ENCODE results near the gene SUDS3.

Gene SUDS3

GRCh38 chr12:118375348-118375747 is 1.0 kb upstream of the SUDS3 start:
- Histone ChIP-seq H3K27ac (ENCODE audit: low read depth, low read length) (no peak overlapping the region), H3K4me2 (ENCODE audit: low read length) (no peak overlapping the region), H3K4ac (ENCODE audit: low read depth, low read length) (no peak overlapping the region), H3K23ac (ENCODE audit: low read length) (no peak overlapping the region), H3K18ac (ENCODE audit: low read length) (no peak overlapping the region), H3K9ac (ENCODE audit: low read length) (no peak overlapping the region), H3K27me3 (ENCODE audit: insufficient read depth, low read length, poor library complexity) (peaks cover 2% of the 10 kb centered on the region), H3K4me3 (ENCODE audit: low read length) (no peak overlapping the region), H2BK15ac (replicated peaks; ENCODE audit: low read depth) (no peak overlapping the region), H2AK5ac (ENCODE audit: low read length) (no peak overlapping the region), H4K8ac (ENCODE audit: low read depth, low read length) (no peak overlapping the region), H2BK5ac (ENCODE audit: low read length) (no peak overlapping the region), H3K79me1 (ENCODE audit: low read length) (peaks cover 8% of the 10 kb centered on the region), H3K36me3 (ENCODE audit: control insufficient read depth, insufficient read depth, low read length) (no peaks in the 10 kb centered on the region), H4K5ac (ENCODE audit: low read length) (no peak overlapping the region), H3K56ac (ENCODE audit: low read length) (no peak overlapping the region), H3K4me1 (ENCODE audit: control insufficient read depth, low read depth, low read length) (no peaks in the 10 kb centered on the region), H2BK120ac (ENCODE audit: low read depth, low read length) (no peak overlapping the region), H3K79me2 (ENCODE audit: control insufficient read depth, insufficient read depth, low read length) (peaks cover 14% of the 10 kb centered on the region)
- no CpG with 5 or more reads among the region's 10 CpGs for WGBS (ENCODE audit: extremely low coverage, insufficient coverage, low lambda C conversion rate)
- no peak for DNase-seq

- WGBS (ENCODE audit: extremely low coverage, insufficient coverage, low lambda C conversion rate), result 100% methylated on average over 3 of the region's 22 CpGs
- Histone ChIP-seq H3K27ac (ENCODE audit: low read depth, low read length) (no peak overlapping the region), H2BK120ac (ENCODE audit: low read depth, low read length) (no peak overlapping the region), H3K9ac (ENCODE audit: low read length) (peak overlapping the region; percentile 77), H3K36me3 (ENCODE audit: control insufficient read depth, insufficient read depth, low read length) (no peaks in the 10 kb centered on the region), H3K18ac (ENCODE audit: low read length) (peak overlapping the region; percentile 36), H3K4me2 (ENCODE audit: low read length) (peak overlapping the region; percentile 70), H3K4ac (ENCODE audit: low read depth, low read length) (no peak overlapping the region), H2BK5ac (ENCODE audit: low read length) (no peak overlapping the region), H3K79me2 (ENCODE audit: control insufficient read depth, insufficient read depth, low read length) (peaks cover 14% of the 10 kb centered on the region), H3K27me3 (ENCODE audit: insufficient read depth, low read length, poor library complexity) (no peaks in the 10 kb centered on the region), H3K4me3 (ENCODE audit: low read length) (peak overlapping the region; percentile 79), H3K56ac (ENCODE audit: low read length) (peak overlapping the region; percentile 96), H4K8ac (ENCODE audit: low read depth, low read length) (no peak overlapping the region), H2AK5ac (ENCODE audit: low read length) (no peak overlapping the region), H4K5ac (ENCODE audit: low read length) (no peak overlapping the region), H2BK15ac (replicated peaks; ENCODE audit: low read depth) (no peak overlapping the region), H3K79me1 (ENCODE audit: low read length) (peaks cover 8% of the 10 kb centered on the region), H3K23ac (ENCODE audit: low read length) (no peak overlapping the region), H3K4me1 (ENCODE audit: control insufficient read depth, low read depth, low read length) (no peaks in the 10 kb centered on the region)
- peak; percentile 23 for DNase-seq
These were observed 897 bp downstream of the SUDS3 start for GRCh38 chr12:118377021-118377883.

- H3K56ac ChIP-seq (ENCODE audit: low read length), result peak overlapping the region; percentile 96
- peak overlapping the region; percentile 70 for H3K4me2 ChIP-seq (ENCODE audit: low read length)
- peaks cover 14% of the 10 kb centered on the region for H3K79me2 ChIP-seq (ENCODE audit: control insufficient read depth, insufficient read depth, low read length)
- H4K5ac ChIP-seq (ENCODE audit: low read length), result no peak overlapping the region
- no peak overlapping the region for H3K27ac ChIP-seq (ENCODE audit: low read depth, low read length)
- H3K4me1 ChIP-seq (ENCODE audit: control insufficient read depth, low read depth, low read length), result no peaks in the 10 kb centered on the region
- peaks cover 8% of the 10 kb centered on the region for H3K79me1 ChIP-seq (ENCODE audit: low read length)
- no peak overlapping the region for H3K4ac ChIP-seq (ENCODE audit: low read depth, low read length)
- H3K4me3 ChIP-seq (ENCODE audit: low read length), result peak overlapping the region; percentile 22
- H3K23ac ChIP-seq (ENCODE audit: low read length), result no peak overlapping the region
- no peak overlapping the region for H2BK5ac ChIP-seq (ENCODE audit: low read length)
- no peaks in the 10 kb centered on the region for H3K36me3 ChIP-seq (ENCODE audit: control insufficient read depth, insufficient read depth, low read length)
- H2AK5ac ChIP-seq (ENCODE audit: low read length), result no peak overlapping the region
- H3K18ac ChIP-seq (ENCODE audit: low read length), result no peak overlapping the region
- H2BK15ac ChIP-seq (replicated peaks; ENCODE audit: low read depth), result no peak overlapping the region
- H4K8ac ChIP-seq (ENCODE audit: low read depth, low read length), result no peak overlapping the region
- no CpG with 5 or more reads among the region's 8 CpGs for WGBS (ENCODE audit: extremely low coverage, insufficient coverage, low lambda C conversion rate)
- H3K9ac ChIP-seq (ENCODE audit: low read length), result peak overlapping the region; percentile 77
- H2BK120ac ChIP-seq (ENCODE audit: low read depth, low read length), result no peak overlapping the region
- no peaks in the 10 kb centered on the region for H3K27me3 ChIP-seq (ENCODE audit: insufficient read depth, low read length, poor library complexity)
- peak; percentile 55 for DNase-seq
These were observed 1.6 kb downstream of the SUDS3 start for GRCh38 chr12:118377884-118378470.

- Histone ChIP-seq H4K5ac (ENCODE audit: low read length) (no peak overlapping the region), H3K4ac (ENCODE audit: low read depth, low read length) (no peak overlapping the region), H3K4me1 (ENCODE audit: control insufficient read depth, low read depth, low read length) (no peaks in the 10 kb centered on the region), H3K4me3 (ENCODE audit: low read length) (no peak overlapping the region), H3K27me3 (ENCODE audit: insufficient read depth, low read length, poor library complexity) (no peaks in the 10 kb centered on the region), H2BK15ac (replicated peaks; ENCODE audit: low read depth) (no peak overlapping the region), H3K56ac (ENCODE audit: low read length) (no peak overlapping the region), H4K8ac (ENCODE audit: low read depth, low read length) (no peak overlapping the region), H2BK5ac (ENCODE audit: low read length) (no peak overlapping the region), H3K79me2 (ENCODE audit: control insufficient read depth, insufficient read depth, low read length) (no peaks in the 10 kb centered on the region), H3K9ac (ENCODE audit: low read length) (no peak overlapping the region), H2AK5ac (ENCODE audit: low read length) (no peak overlapping the region), H3K4me2 (ENCODE audit: low read length) (no peak overlapping the region), H3K27ac (ENCODE audit: low read depth, low read length) (no peak overlapping the region), H3K36me3 (ENCODE audit: control insufficient read depth, insufficient read depth, low read length) (peaks cover 10% of the 10 kb centered on the region), H3K23ac (ENCODE audit: low read length) (no peak overlapping the region), H2BK120ac (ENCODE audit: low read depth, low read length) (no peak overlapping the region), H3K79me1 (ENCODE audit: low read length) (peaks cover 2% of the 10 kb centered on the region), H3K18ac (ENCODE audit: low read length) (no peak overlapping the region)
- DNase-seq, result no peak
- no CpG with 5 or more reads among the region's 2 CpGs for WGBS (ENCODE audit: extremely low coverage, insufficient coverage, low lambda C conversion rate)
These were observed 15.1 kb downstream of the SUDS3 start for GRCh38 chr12:118391424-118391823.

GRCh38 chr12:118391836-118392235 is 15.5 kb downstream of the SUDS3 start:
- Histone ChIP-seq H2BK15ac (replicated peaks; ENCODE audit: low read depth) (no peak overlapping the region), H3K36me3 (ENCODE audit: control insufficient read depth, insufficient read depth, low read length) (peaks cover 10% of the 10 kb centered on the region), H3K56ac (ENCODE audit: low read length) (no peak overlapping the region), H3K4ac (ENCODE audit: low read depth, low read length) (no peak overlapping the region), H3K4me1 (ENCODE audit: control insufficient read depth, low read depth, low read length) (no peaks in the 10 kb centered on the region), H3K23ac (ENCODE audit: low read length) (no peak overlapping the region), H4K5ac (ENCODE audit: low read length) (no peak overlapping the region), H2BK120ac (ENCODE audit: low read depth, low read length) (no peak overlapping the region), H4K8ac (ENCODE audit: low read depth, low read length) (no peak overlapping the region), H3K9ac (ENCODE audit: low read length) (no peak overlapping the region), H3K79me1 (ENCODE audit: low read length) (peaks cover 2% of the 10 kb centered on the region), H2BK5ac (ENCODE audit: low read length) (no peak overlapping the region), H3K4me3 (ENCODE audit: low read length) (no peak overlapping the region), H3K27me3 (ENCODE audit: insufficient read depth, low read length, poor library complexity) (no peaks in the 10 kb centered on the region), H3K18ac (ENCODE audit: low read length) (no peak overlapping the region), H3K27ac (ENCODE audit: low read depth, low read length) (no peak overlapping the region), H3K4me2 (ENCODE audit: low read length) (no peak overlapping the region), H3K79me2 (ENCODE audit: control insufficient read depth, insufficient read depth, low read length) (no peaks in the 10 kb centered on the region), H2AK5ac (ENCODE audit: low read length) (no peak overlapping the region)
- WGBS (ENCODE audit: extremely low coverage, insufficient coverage, low lambda C conversion rate), result no CpG with 5 or more reads among the region's 1 CpG
- no peak for DNase-seq
